Measurements from ENCODE around the gene MYDGF. TPM values are rescaled to one million over a fixed set of nuclear protein-coding genes. Genes with fewer than 3 reads are reported as not detected.

The MYDGF gene
- total RNA-seq, 4 donors from 2014 or later: 21.8 to 63.5 (median 44.4) TPM

DNA sequence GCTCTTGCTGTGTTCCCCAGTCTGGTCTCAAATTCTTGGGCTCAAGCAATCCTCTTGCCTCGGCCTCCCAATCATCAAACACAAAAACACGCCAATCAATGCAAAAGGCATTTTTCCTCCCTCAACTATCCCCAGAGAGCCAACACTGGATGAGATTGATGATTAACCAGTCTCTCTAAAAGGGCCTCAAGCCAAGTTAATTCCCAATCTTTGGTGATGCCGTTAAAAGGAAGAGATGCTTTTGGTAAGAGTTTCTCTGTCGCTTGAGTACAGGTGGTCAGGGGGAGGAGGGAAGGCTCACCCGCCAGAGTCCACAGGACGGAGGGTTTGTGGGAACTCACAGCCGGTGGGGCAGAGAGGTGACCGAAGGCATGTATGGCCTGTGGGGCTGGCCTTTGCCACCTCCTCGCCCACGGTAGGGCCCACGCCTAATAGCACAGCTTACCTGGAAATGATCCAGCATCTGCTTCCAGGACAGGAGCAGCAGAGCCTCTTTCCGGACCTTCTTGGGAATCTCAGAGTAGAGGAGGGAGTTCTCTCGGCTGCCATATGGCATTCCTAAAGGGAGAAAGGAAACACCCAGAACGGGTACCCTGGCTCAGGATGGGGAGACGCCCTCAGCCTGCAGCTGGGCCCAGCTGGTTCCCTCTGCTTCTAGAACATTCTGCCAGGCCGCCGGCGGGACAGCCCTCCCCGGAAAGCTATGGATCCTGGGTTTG is 35.4 kb upstream of the MYDGF start:
- no peaks in the 10 kb centered on the region for H3K9me3 ChIP-seq
- DNase-seq: no peak
- no peaks in the 10 kb centered on the region for H3K36me3 ChIP-seq
- TF ChIP-seq POLR2A (IDR thresholded peaks at IDR 0.05) (no peak), CTCF (IDR thresholded peaks at IDR 0.05) (no peak)
- H3K27me3 ChIP-seq: no peaks in the 10 kb centered on the region
- no peak overlapping the region for H3K27ac ChIP-seq
- no peak overlapping the region for H3K4me3 ChIP-seq
- intact Hi-C loops (cut with DNase I; ENCODE audit: low total_unique reads): no loop called here
- H3K4me1 ChIP-seq: no peaks in the 10 kb centered on the region

GRCh38 chr19:4704317-4704673 is 34.2 kb upstream of the MYDGF start:
- Histone ChIP-seq H3K4me1 (no peaks in the 10 kb centered on the region), H3K4me3 (no peak overlapping the region), H3K9me3 (no peaks in the 10 kb centered on the region), H3K27me3 (no peaks in the 10 kb centered on the region), H3K27ac (no peak overlapping the region), H3K36me3 (no peaks in the 10 kb centered on the region)
- intact Hi-C loops (cut with DNase I; ENCODE audit: low total_unique reads): no loop called here
- DNase-seq: no peak
- TF ChIP-seq CTCF (IDR thresholded peaks at IDR 0.05) (no peak), POLR2A (IDR thresholded peaks at IDR 0.05) (no peak)

DNA sequence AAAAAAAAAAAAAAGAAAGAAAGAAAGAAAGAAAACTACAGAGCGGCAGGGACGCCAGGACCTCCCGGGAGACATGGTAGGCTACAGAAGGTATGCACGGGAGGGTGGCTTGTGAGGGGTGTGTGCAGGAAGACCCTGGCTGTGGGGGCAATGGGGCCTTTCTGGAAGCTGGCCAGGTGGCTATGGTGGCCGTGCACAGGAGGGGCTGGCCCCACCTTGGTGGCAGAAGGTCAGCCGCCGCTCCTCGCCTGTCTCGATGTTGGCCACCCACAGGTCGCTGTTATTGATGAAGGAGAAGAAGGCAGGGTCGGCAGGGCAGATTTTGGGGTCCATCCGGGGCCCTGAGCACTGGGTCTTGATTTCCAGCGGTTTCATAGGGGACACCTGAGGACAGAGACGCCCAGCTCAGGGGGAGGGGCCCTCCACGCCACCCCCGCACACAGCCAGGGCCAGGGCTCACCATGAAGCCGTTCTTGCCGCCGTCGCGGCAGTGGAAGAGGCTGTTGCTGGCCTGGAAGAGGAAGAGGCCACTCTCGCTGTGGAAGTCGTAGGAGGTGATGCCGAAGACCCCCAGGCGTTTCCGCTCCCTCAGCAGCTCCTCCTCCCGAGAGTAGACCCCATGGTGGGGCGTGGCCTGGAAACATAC is 33.7 kb upstream of the MYDGF start:
- Histone ChIP-seq H3K4me3 (no peak overlapping the region), H3K27ac (no peak overlapping the region), H3K27me3 (no peaks in the 10 kb centered on the region), H3K9me3 (no peaks in the 10 kb centered on the region), H3K4me1 (no peaks in the 10 kb centered on the region), H3K36me3 (no peaks in the 10 kb centered on the region)
- TF ChIP-seq POLR2A (IDR thresholded peaks at IDR 0.05) (no peak), CTCF (IDR thresholded peaks at IDR 0.05) (no peak)
- no peak for DNase-seq
- intact Hi-C loops (cut with DNase I; ENCODE audit: low total_unique reads): no loop called here

DNA sequence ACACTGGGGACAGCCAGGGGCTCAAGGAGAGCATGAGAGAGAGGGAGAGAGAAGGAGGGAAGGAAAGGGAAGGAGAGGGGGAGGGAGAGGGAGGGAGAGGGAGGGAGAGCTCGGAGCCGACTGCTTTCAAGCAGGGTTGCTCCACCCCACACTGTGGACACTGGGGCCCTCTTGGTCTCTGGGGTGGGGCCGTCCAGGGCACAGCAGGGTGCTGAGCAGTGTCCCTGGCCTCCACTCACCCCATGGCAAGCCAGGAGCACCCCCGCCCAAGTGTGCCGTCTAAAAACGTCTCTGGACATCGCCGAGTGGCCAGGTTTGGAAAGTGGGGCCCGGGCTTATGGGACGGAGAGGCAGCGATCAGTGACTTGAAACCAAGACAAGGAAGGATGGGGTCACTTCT is 32.6 kb upstream of the MYDGF start:
- Histone ChIP-seq H3K36me3 (no peaks in the 10 kb centered on the region), H3K4me1 (no peaks in the 10 kb centered on the region), H3K4me3 (no peak overlapping the region), H3K9me3 (no peaks in the 10 kb centered on the region), H3K27ac (no peak overlapping the region), H3K27me3 (no peaks in the 10 kb centered on the region)
- no peak for DNase-seq
- intact Hi-C loops (cut with DNase I; ENCODE audit: low total_unique reads): no loop called here
- TF ChIP-seq CTCF (IDR thresholded peaks at IDR 0.05) (no peak), POLR2A (IDR thresholded peaks at IDR 0.05) (no peak)

DNA sequence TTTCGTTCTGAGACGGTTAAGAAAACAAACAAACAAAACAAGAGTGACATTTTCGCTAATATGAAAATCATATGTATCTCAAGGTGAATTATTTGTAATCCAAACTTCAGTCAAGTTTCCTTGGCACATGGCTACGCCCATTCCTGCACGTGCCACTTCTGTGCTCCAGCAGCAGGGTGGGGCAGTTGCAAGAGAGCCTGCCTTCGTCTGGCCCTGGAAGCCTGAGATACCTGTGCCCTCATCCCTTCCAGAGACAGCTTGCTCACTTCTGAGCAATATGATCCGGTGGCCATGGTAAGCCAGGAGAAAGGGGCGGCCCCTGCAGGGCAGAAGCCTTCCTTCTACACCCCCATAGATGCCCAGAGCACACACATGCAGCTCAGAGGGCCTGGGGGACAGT is 31.4 kb upstream of the MYDGF start:
- intact Hi-C loops (cut with DNase I; ENCODE audit: low total_unique reads): no loop called here
- TF ChIP-seq POLR2A (IDR thresholded peaks at IDR 0.05): no peak
- no peak for TF ChIP-seq CTCF (IDR thresholded peaks at IDR 0.05)
- H3K4me3 ChIP-seq: no peak overlapping the region

More for the DNA sequence above, 31.4 kb upstream of the MYDGF start:
- no peak overlapping the region for H3K27ac ChIP-seq
- no peaks in the 10 kb centered on the region for H3K9me3 ChIP-seq
- H3K4me1 ChIP-seq: no peaks in the 10 kb centered on the region
- H3K27me3 ChIP-seq: no peaks in the 10 kb centered on the region
- H3K36me3 ChIP-seq: no peaks in the 10 kb centered on the region
- DNase-seq: no peak
